Esophagus mucosa (tissue), 1 donor: ENCODE data around the gene CADPS. TPM values are rescaled to one million over a fixed set of nuclear protein-coding genes. Genes with fewer than 3 reads are reported as not detected.

Source experiments
- ATAC-seq: fragments of 200-7000 bp; cut with Tn5 transposase; one replicate; pipeline ENCODE4 v1.9.1; 2020
- total RNA-seq: library from RNA; stranded (reverse); gene quantifications from one replicate; pipeline ENCODE4 v1.2.4, GENCODE V29; 2023
- donor health status: DM: yes; HTN: yes; CAD: no.

Gene CADPS
- total RNA-seq, 1 donor from 2014 or later: 0.08 TPM

- ATAC-seq: no peak
Observed at GRCh38 chr3:62413687-62414086, 461.5 kb downstream of the CADPS start.

GRCh38 chr3:62406945-62407344 lies 468.3 kb downstream of the CADPS start:
- ATAC-seq: no peak

DNA sequence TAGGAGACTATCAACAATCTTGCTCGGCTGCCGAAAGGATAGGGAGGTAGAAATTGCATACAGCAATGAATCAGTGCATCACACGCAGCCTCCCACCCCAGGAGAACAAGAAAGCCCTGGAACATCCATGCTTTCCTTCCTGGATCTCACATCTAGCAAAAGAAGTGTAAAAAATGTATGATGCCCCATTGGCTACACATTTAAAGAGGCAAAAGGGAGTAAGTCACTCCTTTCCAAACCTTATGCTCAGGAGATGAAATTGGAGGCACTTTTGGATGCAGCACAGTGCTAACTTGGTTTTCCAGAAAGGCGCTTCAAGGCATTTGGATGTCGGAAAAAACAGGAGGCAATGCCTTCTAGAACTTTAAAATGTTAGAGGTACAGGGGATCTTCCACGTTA lies 469.6 kb downstream of the CADPS start:
- ATAC-seq: no peak

DNA sequence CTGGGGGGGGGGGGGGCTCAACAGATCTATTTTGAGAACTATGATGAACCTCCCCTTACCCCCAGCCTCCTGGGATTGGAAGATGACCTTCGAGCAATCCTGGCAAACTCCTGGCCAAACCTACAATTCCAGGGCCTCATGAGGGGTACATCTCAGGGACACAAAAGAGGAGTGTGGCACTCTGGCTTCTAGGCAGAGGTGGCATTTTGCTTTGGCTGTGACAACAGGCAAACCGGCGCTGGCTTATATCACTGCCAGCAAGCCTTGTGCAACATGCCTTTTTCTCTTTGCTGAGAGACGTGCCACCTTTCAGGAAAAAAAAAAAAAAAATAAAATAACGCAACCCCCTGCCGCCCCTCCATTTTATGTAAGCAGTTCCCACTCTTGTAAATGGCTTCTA lies 470.1 kb downstream of the CADPS start:
- no peak for ATAC-seq

- no peak for ATAC-seq
Observed at GRCh38 chr3:62404321-62404720, 470.9 kb downstream of the CADPS start.

GRCh38 chr3:62403765-62404164 lies 471.5 kb downstream of the CADPS start:
- ATAC-seq: no peak

DNA sequence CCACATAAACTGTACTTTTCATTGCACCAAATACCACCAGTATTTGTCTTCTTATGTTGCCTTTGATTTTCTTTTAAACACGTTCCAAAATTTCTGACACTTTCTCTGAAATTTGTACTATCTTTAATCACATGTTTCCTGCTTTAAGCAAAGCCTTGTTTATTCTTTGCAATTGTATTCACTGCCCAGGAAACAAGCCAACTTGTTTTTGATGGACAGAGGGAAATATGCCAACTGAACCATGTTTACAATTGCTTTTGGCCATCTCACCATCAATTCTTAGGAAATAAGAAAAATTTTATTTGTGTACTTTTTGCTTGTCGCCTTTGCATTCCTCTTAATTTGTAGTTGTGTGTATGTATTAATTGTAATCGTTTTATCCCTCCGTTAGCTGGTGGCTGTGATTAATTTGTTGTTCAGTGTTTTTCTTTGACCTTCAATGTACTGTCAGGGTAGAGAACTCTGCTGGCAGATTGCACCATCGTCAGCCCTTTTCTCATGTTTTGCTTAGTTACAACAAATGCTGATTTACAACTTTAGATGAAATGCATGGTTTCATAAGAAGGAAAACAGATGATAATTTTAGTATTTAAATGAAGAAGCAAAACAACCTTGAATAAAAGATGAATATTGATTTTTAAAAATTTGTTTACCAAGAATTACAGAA lies 482.5 kb downstream of the CADPS start:
- ATAC-seq: no peak

DNA sequence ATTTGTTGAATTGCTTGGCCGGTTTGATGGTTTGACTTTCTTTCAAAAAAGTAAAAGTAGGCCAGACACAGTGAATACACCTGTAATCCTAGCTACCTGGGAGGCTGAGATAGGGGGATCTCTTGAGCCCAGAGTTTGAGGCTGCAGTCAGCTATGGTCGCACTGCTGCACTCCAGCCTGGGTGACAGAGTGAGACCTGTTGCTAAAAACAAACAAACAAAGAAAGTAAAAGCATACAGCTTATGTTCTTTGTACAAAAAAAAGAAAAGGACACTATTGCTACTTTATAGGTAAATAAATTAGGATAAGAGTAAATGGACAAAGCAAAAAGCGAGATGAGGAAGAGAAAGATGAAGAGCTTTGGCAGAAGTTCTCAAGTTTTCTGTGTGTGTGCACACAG lies 488.0 kb downstream of the CADPS start:
- ATAC-seq: no peak

DNA sequence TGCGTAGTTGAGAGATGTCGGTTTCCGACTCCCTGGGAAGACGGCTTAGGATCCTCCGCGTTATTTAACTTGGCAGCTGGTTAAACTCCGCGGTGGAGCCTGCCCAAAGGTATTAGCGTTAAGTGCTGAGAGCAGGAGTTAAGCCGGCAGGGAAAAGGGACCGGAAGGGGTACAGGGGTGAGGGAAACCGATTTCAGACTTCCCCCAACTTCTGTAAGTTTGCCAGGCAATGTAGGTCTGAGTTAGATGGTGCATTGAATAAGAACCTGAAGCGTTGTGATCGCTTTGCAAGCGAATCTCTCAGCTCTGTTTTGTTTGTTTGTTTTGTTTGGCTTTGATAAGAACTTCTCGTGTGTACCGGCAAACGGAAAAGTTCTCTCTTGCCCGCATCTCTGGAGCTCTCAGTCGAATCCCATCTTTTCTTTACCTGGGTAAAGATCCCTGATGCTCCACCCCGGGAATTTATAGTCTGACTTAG lies 495.9 kb downstream of the CADPS start:
- ATAC-seq: no peak

DNA sequence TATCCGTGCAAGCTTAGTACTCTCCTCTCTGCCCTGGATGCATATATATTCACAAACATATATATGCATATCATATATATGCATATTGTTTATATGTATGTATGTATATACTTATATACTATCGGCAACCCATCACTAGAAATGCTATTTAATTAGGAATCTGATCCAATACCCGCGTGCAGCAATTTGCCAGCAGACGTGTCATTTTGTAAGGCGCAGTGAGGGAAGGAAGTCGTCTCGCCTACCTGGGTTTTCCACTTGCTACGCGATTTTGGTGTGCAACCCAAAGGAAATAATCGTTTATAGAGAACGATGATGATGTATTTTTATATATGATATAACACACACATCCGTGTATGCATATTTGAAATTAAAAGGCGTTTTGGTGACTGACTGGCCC lies 496.3 kb downstream of the CADPS start:
- no peak for ATAC-seq

GRCh38 chr3:62378311-62378789 lies 496.9 kb downstream of the CADPS start:
- no peak for ATAC-seq

GRCh38 chr3:62376906-62377877 lies 498.0 kb downstream of the CADPS start:
- ATAC-seq: no peak

DNA sequence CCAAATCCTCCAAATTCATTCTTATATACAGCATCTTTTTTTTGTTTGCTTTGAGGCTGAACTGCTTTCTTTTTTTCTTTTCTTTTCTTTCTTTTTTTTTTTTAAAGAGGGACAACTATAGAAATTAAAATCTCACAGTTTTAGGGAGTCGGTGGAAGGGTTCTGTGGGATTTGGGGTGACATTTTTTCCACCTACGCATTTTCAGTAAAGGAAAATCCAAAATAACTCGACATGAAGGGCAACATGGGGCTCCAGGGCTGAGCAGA lies 498.8 kb downstream of the CADPS start:
- ATAC-seq: no peak

GRCh38 chr3:62375655-62376453 lies 499.4 kb downstream of the CADPS start:
- no peak for ATAC-seq

DNA sequence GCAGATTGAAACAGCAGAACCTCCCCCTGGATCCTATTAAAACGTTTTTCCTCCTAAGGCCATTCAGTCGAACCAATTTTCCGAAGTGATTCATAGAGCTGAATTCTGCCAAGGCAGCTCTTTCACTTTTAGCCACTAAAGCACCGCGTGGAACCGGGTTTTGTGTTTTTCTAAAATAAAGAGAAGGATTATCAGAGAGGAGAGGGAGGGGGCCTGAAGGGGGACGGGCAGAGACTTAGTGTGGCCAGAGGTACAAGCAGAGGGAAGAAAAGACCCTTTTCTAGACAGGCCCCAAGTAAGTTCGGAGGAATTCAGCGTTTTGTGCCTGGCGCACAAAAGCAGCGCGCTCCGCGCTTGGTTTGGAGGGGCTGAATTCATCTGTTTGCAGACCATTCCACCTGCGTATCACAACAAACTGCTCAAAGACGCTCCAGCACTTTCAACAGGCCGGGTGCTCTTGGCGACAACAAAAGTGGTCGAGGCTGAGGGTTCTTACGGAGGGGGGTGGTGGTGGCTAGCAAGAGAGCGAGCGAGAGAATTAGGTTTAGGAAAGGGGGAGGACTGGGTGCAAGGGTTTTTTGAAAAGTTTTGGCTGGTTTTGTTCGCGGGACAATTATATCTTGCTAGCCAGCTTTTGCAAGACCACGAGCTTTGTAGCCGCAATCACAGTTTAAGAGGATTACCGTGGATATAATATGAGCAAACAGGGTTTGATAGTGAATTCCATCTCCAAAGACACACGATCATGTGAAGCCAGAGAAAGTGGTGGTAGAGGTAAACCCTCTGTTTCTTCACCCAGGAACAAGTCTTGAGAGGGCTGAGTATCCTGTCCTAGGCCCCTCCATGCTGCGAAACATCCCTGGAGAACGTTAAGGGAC lies 500.6 kb downstream of the CADPS start:
- ATAC-seq: no peak

DNA sequence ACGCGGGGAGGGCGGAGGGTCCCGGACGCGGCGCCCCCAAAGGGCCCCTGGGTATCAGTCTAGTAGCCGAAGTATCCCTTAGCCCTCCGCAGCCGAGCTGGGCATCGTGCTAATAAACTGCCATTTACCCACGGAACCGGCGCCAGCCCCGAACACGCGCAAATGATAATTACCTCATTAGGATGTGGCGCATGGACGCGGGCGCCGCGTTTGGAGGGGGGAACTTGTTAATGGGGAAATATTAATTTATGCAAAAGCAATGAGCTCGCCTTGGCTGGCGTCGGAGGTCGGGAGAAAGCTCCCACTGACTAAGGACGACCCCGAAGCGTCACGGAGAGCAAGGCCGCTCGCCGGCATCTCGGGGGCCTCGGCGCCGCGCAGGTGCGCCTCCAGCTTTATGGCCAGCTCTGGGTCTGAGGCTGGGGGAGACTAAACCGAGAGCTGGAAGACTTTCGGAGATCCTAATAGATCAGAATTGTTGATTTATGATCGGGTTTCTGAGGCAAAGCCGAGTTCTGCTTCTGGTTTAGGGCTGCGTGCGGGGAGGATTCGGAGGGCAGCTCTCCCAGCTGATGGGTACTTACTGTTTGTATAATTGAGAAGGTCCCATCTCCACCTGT lies 501.4 kb downstream of the CADPS start:
- ATAC-seq: no peak

GRCh38 chr3:62373215-62373614 lies 502.0 kb downstream of the CADPS start, which contains the start of gene FEZF2:
FEZF2 (minus strand) TSS chr3:62373550; CDS start chr3:62372868, 682 bp downstream.
- no peak for ATAC-seq

DNA sequence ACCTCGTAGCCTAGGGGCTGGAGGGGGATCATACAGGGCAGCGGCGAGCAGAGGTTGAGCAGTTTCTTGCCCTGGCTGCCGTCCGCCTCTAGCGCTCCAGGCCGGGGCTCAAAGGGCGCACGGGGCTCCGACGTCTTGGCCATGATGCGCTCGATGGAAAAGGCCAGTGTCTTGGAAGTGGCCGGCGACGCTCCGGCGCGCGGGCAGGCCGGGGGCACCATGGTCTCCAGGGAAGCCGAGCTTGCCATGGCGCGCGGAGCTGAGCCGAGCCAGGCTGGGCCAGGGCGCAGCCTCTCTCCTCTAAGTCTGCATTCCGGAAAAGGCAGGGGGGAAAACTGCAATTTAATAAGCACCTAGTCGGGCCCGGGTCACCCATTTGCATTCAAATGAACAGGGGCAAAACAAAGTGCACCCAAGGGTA lies 502.6 kb downstream of the CADPS start:
- ATAC-seq: no peak

GRCh38 chr3:62371720-62372591 lies 503.3 kb downstream of the CADPS start:
- ATAC-seq: no peak
